NB4 (cell line): ENCODE measurements around the gene LRTM2.

Experiments used
- MYC ChIP-seq: IDR thresholded peaks from 2 replicates; pipeline ENCODE4 v1.6.1; 2011; ENCODE audit warnings: low read depth, low read length
- POLR2A ChIP-seq: IDR thresholded peaks from 2 replicates; pipeline ENCODE4 v1.6.1; 2011; ENCODE audit warnings: mild to moderate bottlenecking; ENCODE audit not compliant: insufficient read length; ENCODE audit errors: extremely low read depth
- TF ChIP-seq, protein P1 (sequence below): IDR thresholded peaks from one replicate; pipeline ENCODE4 v1.5.1; 2012; ENCODE audit warnings: low read depth, low read length
- TF ChIP-seq, protein P2 (sequence below): IDR thresholded peaks from 2 replicates; pipeline ENCODE4 v1.6.1; 2011; ENCODE audit warnings: low read depth, low read length

DNA sequence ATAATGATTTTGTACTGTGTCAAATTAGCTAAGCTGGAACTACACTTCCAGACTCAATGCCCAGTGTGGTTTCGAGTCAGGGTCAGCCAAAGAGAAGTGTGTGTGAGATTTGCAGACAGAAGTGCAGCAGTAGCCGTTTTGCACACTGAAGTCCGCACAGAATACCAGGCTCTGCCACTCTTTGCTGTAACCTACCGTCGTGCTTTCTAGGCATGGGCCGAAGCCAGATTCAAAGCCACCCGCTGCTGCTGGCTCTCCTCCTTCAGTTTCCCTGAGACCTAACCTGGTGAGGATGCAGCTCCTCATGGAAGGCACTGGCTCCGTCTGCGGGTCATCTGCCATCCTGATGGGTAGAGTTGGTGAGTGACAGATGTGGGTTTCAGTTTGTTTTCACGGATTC lies 48.8 kb downstream of the LRTM2 start:
- TF ChIP-seq, protein P1, sequence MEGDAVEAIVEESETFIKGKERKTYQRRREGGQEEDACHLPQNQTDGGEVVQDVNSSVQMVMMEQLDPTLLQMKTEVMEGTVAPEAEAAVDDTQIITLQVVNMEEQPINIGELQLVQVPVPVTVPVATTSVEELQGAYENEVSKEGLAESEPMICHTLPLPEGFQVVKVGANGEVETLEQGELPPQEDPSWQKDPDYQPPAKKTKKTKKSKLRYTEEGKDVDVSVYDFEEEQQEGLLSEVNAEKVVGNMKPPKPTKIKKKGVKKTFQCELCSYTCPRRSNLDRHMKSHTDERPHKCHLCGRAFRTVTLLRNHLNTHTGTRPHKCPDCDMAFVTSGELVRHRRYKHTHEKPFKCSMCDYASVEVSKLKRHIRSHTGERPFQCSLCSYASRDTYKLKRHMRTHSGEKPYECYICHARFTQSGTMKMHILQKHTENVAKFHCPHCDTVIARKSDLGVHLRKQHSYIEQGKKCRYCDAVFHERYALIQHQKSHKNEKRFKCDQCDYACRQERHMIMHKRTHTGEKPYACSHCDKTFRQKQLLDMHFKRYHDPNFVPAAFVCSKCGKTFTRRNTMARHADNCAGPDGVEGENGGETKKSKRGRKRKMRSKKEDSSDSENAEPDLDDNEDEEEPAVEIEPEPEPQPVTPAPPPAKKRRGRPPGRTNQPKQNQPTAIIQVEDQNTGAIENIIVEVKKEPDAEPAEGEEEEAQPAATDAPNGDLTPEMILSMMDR, result no peak
- TF ChIP-seq POLR2A (no peak), MYC (no peak)
- TF ChIP-seq, protein P2, sequence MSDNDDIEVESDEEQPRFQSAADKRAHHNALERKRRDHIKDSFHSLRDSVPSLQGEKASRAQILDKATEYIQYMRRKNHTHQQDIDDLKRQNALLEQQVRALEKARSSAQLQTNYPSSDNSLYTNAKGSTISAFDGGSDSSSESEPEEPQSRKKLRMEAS, result no peak
